ENCODE data around the gene ATP2A3.

ATP2A3 gene

GRCh38 chr17:3982113-3982512, 17.9 kb upstream of the ATP2A3 start:
- Histone ChIP-seq H3K9me3 (ENCODE audit: control insufficient read depth, low read length) (no peaks in the 10 kb centered on the region), H3K4me3 (ENCODE audit: insufficient read depth, low read depth, low read length, poor library complexity, severe bottlenecking) (no peak overlapping the region), H3K27ac (ENCODE audit: insufficient read depth, low read length, poor library complexity, severe bottlenecking) (no peak overlapping the region), H3K4me1 (ENCODE audit: control insufficient read depth, insufficient read depth, low read length, poor library complexity, severe bottlenecking) (no peaks in the 10 kb centered on the region), H3K36me3 (ENCODE audit: control insufficient read depth, insufficient read depth, low read length) (no peaks in the 10 kb centered on the region), H3K27me3 (replicated peaks; ENCODE audit: control insufficient read depth, insufficient read depth, low read length, poor library complexity, severe bottlenecking) (no peaks in the 10 kb centered on the region)
- DNase-seq = no peak

- no peak overlapping the region for H3K4me3 ChIP-seq (ENCODE audit: insufficient read depth, low read depth, low read length, poor library complexity, severe bottlenecking)
- H3K27me3 ChIP-seq (replicated peaks; ENCODE audit: control insufficient read depth, insufficient read depth, low read length, poor library complexity, severe bottlenecking) = no peaks in the 10 kb centered on the region
- H3K27ac ChIP-seq (ENCODE audit: insufficient read depth, low read length, poor library complexity, severe bottlenecking) = no peak overlapping the region
- H3K36me3 ChIP-seq (ENCODE audit: control insufficient read depth, insufficient read depth, low read length) = no peaks in the 10 kb centered on the region
- H3K9me3 ChIP-seq (ENCODE audit: control insufficient read depth, low read length) = no peaks in the 10 kb centered on the region
- DNase-seq = no peak
- no peaks in the 10 kb centered on the region for H3K4me1 ChIP-seq (ENCODE audit: control insufficient read depth, insufficient read depth, low read length, poor library complexity, severe bottlenecking)
These were observed 17.2 kb upstream of the ATP2A3 start for GRCh38 chr17:3981455-3981854.

- no peak for DNase-seq
- H3K9me3 ChIP-seq (ENCODE audit: control insufficient read depth, low read length) = no peaks in the 10 kb centered on the region
- no peaks in the 10 kb centered on the region for H3K27me3 ChIP-seq (replicated peaks; ENCODE audit: control insufficient read depth, insufficient read depth, low read length, poor library complexity, severe bottlenecking)
These were observed 16.3 kb upstream of the ATP2A3 start for GRCh38 chr17:3980381-3981014.

DNA sequence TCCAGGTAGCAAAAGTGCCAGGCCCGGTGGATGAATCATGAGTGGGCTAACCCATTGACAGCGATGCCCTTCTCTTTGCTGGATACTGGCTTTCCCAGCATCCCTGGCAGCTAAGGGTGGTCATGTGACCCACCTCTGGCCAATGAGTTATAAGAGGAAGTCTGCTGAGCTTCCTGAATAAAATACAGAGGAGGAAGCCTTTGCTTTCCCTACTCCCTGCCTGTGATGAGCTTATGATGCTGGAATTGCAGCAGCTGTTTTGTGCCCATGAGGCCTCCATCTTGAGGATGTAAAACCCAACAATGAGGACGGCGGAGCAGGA, 15.0 kb upstream of the ATP2A3 start:
- Histone ChIP-seq H3K27me3 (replicated peaks; ENCODE audit: control insufficient read depth, insufficient read depth, low read length, poor library complexity, severe bottlenecking) (no peaks in the 10 kb centered on the region), H3K36me3 (ENCODE audit: control insufficient read depth, insufficient read depth, low read length) (no peaks in the 10 kb centered on the region), H3K4me1 (ENCODE audit: control insufficient read depth, insufficient read depth, low read length, poor library complexity, severe bottlenecking) (no peaks in the 10 kb centered on the region), H3K4me3 (ENCODE audit: insufficient read depth, low read depth, low read length, poor library complexity, severe bottlenecking) (no peak overlapping the region), H3K27ac (ENCODE audit: insufficient read depth, low read length, poor library complexity, severe bottlenecking) (no peak overlapping the region), H3K9me3 (ENCODE audit: control insufficient read depth, low read length) (no peaks in the 10 kb centered on the region)
- DNase-seq = no peak

More at GRCh38 chr17:3980381-3981014, 16.3 kb upstream of the ATP2A3 start:
- H3K27ac ChIP-seq (ENCODE audit: insufficient read depth, low read length, poor library complexity, severe bottlenecking) = no peak overlapping the region
- no peaks in the 10 kb centered on the region for H3K4me1 ChIP-seq (ENCODE audit: control insufficient read depth, insufficient read depth, low read length, poor library complexity, severe bottlenecking)
- no peaks in the 10 kb centered on the region for H3K36me3 ChIP-seq (ENCODE audit: control insufficient read depth, insufficient read depth, low read length)
- H3K4me3 ChIP-seq (ENCODE audit: insufficient read depth, low read depth, low read length, poor library complexity, severe bottlenecking) = no peak overlapping the region

- no peak for DNase-seq
- H3K36me3 ChIP-seq (ENCODE audit: control insufficient read depth, insufficient read depth, low read length) = no peaks in the 10 kb centered on the region
- no peaks in the 10 kb centered on the region for H3K27me3 ChIP-seq (replicated peaks; ENCODE audit: control insufficient read depth, insufficient read depth, low read length, poor library complexity, severe bottlenecking)
- H3K4me1 ChIP-seq (ENCODE audit: control insufficient read depth, insufficient read depth, low read length, poor library complexity, severe bottlenecking) = no peaks in the 10 kb centered on the region
- no peak overlapping the region for H3K4me3 ChIP-seq (ENCODE audit: insufficient read depth, low read depth, low read length, poor library complexity, severe bottlenecking)
- H3K27ac ChIP-seq (ENCODE audit: insufficient read depth, low read length, poor library complexity, severe bottlenecking) = no peak overlapping the region
- no peaks in the 10 kb centered on the region for H3K9me3 ChIP-seq (ENCODE audit: control insufficient read depth, low read length)
These were observed 14.4 kb upstream of the ATP2A3 start for GRCh38 chr17:3978421-3979289.

GRCh38 chr17:3977387-3977786, 13.2 kb upstream of the ATP2A3 start:
- Histone ChIP-seq H3K27me3 (replicated peaks; ENCODE audit: control insufficient read depth, insufficient read depth, low read length, poor library complexity, severe bottlenecking) (peaks cover under 1% of the 10 kb centered on the region), H3K36me3 (ENCODE audit: control insufficient read depth, insufficient read depth, low read length) (no peaks in the 10 kb centered on the region), H3K9me3 (ENCODE audit: control insufficient read depth, low read length) (no peaks in the 10 kb centered on the region), H3K4me3 (ENCODE audit: insufficient read depth, low read depth, low read length, poor library complexity, severe bottlenecking) (no peak overlapping the region), H3K27ac (ENCODE audit: insufficient read depth, low read length, poor library complexity, severe bottlenecking) (no peak overlapping the region), H3K4me1 (ENCODE audit: control insufficient read depth, insufficient read depth, low read length, poor library complexity, severe bottlenecking) (peaks cover 8% of the 10 kb centered on the region)
- DNase-seq = no peak

GRCh38 chr17:3976675-3977171, 12.5 kb upstream of the ATP2A3 start:
- peaks cover 3% of the 10 kb centered on the region for H3K27me3 ChIP-seq (replicated peaks; ENCODE audit: control insufficient read depth, insufficient read depth, low read length, poor library complexity, severe bottlenecking)
- DNase-seq = no peak
- H3K36me3 ChIP-seq (ENCODE audit: control insufficient read depth, insufficient read depth, low read length) = no peaks in the 10 kb centered on the region

DNA sequence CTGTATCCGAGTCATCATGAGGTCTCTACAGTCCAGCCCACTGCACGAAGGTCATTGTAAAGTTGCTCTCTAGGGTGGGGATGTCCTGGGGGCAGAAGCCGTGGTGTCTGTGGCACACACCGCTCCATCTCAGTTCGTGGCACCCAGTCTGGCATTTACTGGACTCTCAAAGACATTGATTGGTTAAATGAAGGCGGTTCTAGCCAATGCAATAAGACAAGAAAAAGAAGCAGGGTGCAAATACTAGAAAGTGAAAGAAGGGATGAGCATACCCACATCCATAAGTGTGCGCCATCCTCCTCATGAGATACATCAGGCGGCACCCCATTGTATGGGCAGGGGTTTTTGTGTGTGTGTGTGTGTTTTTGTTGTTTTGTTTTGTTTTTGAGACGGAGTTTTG, 10.7 kb upstream of the ATP2A3 start:
- H3K4me3 ChIP-seq (ENCODE audit: insufficient read depth, low read depth, low read length, poor library complexity, severe bottlenecking) = no peak overlapping the region
- H3K36me3 ChIP-seq (ENCODE audit: control insufficient read depth, insufficient read depth, low read length) = no peaks in the 10 kb centered on the region
- no peaks in the 10 kb centered on the region for H3K9me3 ChIP-seq (ENCODE audit: control insufficient read depth, low read length)
- no peak overlapping the region for H3K27ac ChIP-seq (ENCODE audit: insufficient read depth, low read length, poor library complexity, severe bottlenecking)
- DNase-seq = no peak
- H3K27me3 ChIP-seq (replicated peaks; ENCODE audit: control insufficient read depth, insufficient read depth, low read length, poor library complexity, severe bottlenecking) = peaks cover 3% of the 10 kb centered on the region
- peaks cover 10% of the 10 kb centered on the region for H3K4me1 ChIP-seq (ENCODE audit: control insufficient read depth, insufficient read depth, low read length, poor library complexity, severe bottlenecking)

More at GRCh38 chr17:3976675-3977171, 12.5 kb upstream of the ATP2A3 start:
- H3K4me3 ChIP-seq (ENCODE audit: insufficient read depth, low read depth, low read length, poor library complexity, severe bottlenecking) = no peak overlapping the region
- peaks cover 10% of the 10 kb centered on the region for H3K4me1 ChIP-seq (ENCODE audit: control insufficient read depth, insufficient read depth, low read length, poor library complexity, severe bottlenecking)
- H3K9me3 ChIP-seq (ENCODE audit: control insufficient read depth, low read length) = no peaks in the 10 kb centered on the region
- H3K27ac ChIP-seq (ENCODE audit: insufficient read depth, low read length, poor library complexity, severe bottlenecking) = no peak overlapping the region

GRCh38 chr17:3974138-3974687, 10.0 kb upstream of the ATP2A3 start:
- H3K27ac ChIP-seq (ENCODE audit: insufficient read depth, low read length, poor library complexity, severe bottlenecking) = no peak overlapping the region
- H3K27me3 ChIP-seq (replicated peaks; ENCODE audit: control insufficient read depth, insufficient read depth, low read length, poor library complexity, severe bottlenecking) = peaks cover 3% of the 10 kb centered on the region
- H3K4me1 ChIP-seq (ENCODE audit: control insufficient read depth, insufficient read depth, low read length, poor library complexity, severe bottlenecking) = peaks cover 10% of the 10 kb centered on the region
- no peaks in the 10 kb centered on the region for H3K36me3 ChIP-seq (ENCODE audit: control insufficient read depth, insufficient read depth, low read length)
- H3K4me3 ChIP-seq (ENCODE audit: insufficient read depth, low read depth, low read length, poor library complexity, severe bottlenecking) = no peak overlapping the region
- DNase-seq = no peak
- H3K9me3 ChIP-seq (ENCODE audit: control insufficient read depth, low read length) = no peaks in the 10 kb centered on the region

Measured in effector memory CD4-positive, alpha-beta T cell (primary cell).